GM23248 (cell line): ENCODE data around the gene HSPA6. TPM values are rescaled to one million over a fixed set of nuclear protein-coding genes. Genes with fewer than 3 reads are reported as not detected.
"Not testable (repeated sequence)": the region's sequence is repeated elsewhere in the genome, so short reads cannot be mapped to it uniquely, and the experiment has no call there.

Experiments used
- DNase-seq: peaks from one replicate; pipeline ENCODE4 v3.0.0-alpha.2; 2015
- H2AFZ ChIP-seq: fragments of 200-600 bp; sonication (generic); 2 replicates; pipeline ENCODE4 v1.6.1; 2016; ENCODE audit warnings: antibody characterized with exemption
- H3F3A ChIP-seq: fragments of 200-600 bp; sonication (generic); 2 replicates; pipeline ENCODE4 v1.6.1; 2016; ENCODE audit warnings: mild to moderate bottlenecking, antibody characterized with exemption, mixed run types; ENCODE audit not compliant: insufficient read depth
- H3K27ac ChIP-seq: fragments of 200-600 bp; sonication (generic); 2 replicates; pipeline ENCODE4 v1.5.1; 2016; ENCODE audit warnings: mild to moderate bottlenecking
- H3K27me3 ChIP-seq: fragments of 200-600 bp; sonication (generic); replicated peaks from 2 replicates; pipeline ENCODE4 v1.6.1; 2016; ENCODE audit warnings: mild to moderate bottlenecking; ENCODE audit not compliant: insufficient read depth
- H3K36me3 ChIP-seq: fragments of 200-600 bp; sonication (generic); 2 replicates; pipeline ENCODE4 v1.6.1; 2016; ENCODE audit warnings: low read depth, mild to moderate bottlenecking
- H3K4me1 ChIP-seq: fragments of 200-600 bp; sonication (generic); 2 replicates; pipeline ENCODE4 v1.6.1; 2016; ENCODE audit warnings: mild to moderate bottlenecking; ENCODE audit not compliant: insufficient read depth
- H3K4me2 ChIP-seq: fragments of 200-600 bp; sonication (generic); one replicate; pipeline ENCODE4 v1.6.1; 2016; ENCODE audit warnings: mild to moderate bottlenecking; ENCODE audit not compliant: unreplicated experiment
- H3K4me3 ChIP-seq: fragments of 200-600 bp; sonication (generic); 2 replicates; pipeline ENCODE4 v1.5.1; 2016; ENCODE audit warnings: mild to moderate bottlenecking
- H3K79me2 ChIP-seq: fragments of 200-600 bp; sonication (generic); 2 replicates; pipeline ENCODE4 v1.6.1; 2016; ENCODE audit warnings: mild to moderate bottlenecking; ENCODE audit not compliant: insufficient read depth
- H3K9ac ChIP-seq: fragments of 200-600 bp; sonication (generic); 2 replicates; pipeline ENCODE4 v1.6.1; 2016; ENCODE audit warnings: mild to moderate bottlenecking
- H3K9me2 ChIP-seq: fragments of 200-600 bp; sonication (generic); 2 replicates; pipeline ENCODE4 v1.6.1; 2016; ENCODE audit warnings: mixed run types, mild to moderate bottlenecking, moderate library complexity; ENCODE audit not compliant: insufficient read depth
- H3K9me3 ChIP-seq: fragments of 200-600 bp; sonication (generic); one replicate; pipeline ENCODE4 v1.6.1; 2017; ENCODE audit warnings: low read depth
- H4K20me1 ChIP-seq: fragments of 200-600 bp; sonication (generic); 2 replicates; pipeline ENCODE4 v1.6.0; 2016; ENCODE audit not compliant: insufficient read depth
- WGBS, 2 experiments: methylation state at CpG; one replicate each; pipeline ENCODE4 v1.1.6; 2015 to 2017; ENCODE audit warnings: low lambda C conversion rate in 2 of 2, low coverage in 1 of 2; ENCODE audit errors: missing lambda C conversion rate in 2 of 2; 5-methylcytosine and 5-hydroxymethylcytosine counted together
- in situ Hi-C: fragments of 300-500 bp; cut with MboI; formaldehyde crosslinking; loops from 2 replicates; pipeline ENCODE4 v1.15.0; 2020
- polyA plus RNA-seq: library from polyadenylated mRNA; unstranded; fragments of >200 nt; fragmentation: Nextera tagmentation; extraction: Ambion mirVana; gene quantifications from 2 replicates; pipeline ENCODE4 v1.2.1, GENCODE V29; 2016
- total RNA-seq: library from RNA; depleted of rRNA; stranded (reverse); fragments of >200 nt; shearing (Covaris generic); gene quantifications from 2 replicates; pipeline ENCODE4 v1.2.3, GENCODE V29; 2014

The HSPA6 gene
- total and polyA plus RNA-seq, 2 experiments from 2014 or later = 0.13 TPM; not detected in 1

- H4K20me1 ChIP-seq, H3K27me3 ChIP-seq, H3K4me2 ChIP-seq, H3K9me3 ChIP-seq, H3F3A ChIP-seq, H3K4me3 ChIP-seq, H3K4me1 ChIP-seq, H2AFZ ChIP-seq, H3K9me2 ChIP-seq, H3K9ac ChIP-seq, H3K27ac ChIP-seq, H3K36me3 ChIP-seq, DNase-seq, in situ Hi-C loops, H3K79me2 ChIP-seq: not testable (repeated sequence)
- WGBS, 2 experiments = 68 to 77% methylated on average over 7 of the region's 7 CpGs
Measured at GRCh38 chr1:161525918-161526317, 1.6 kb downstream of the HSPA6 start.

GRCh38 chr1:161528550-161528949, 4.2 kb downstream of the HSPA6 start:
- H3K4me2 ChIP-seq, H3K9me2 ChIP-seq, H3K27me3 ChIP-seq, H3K27ac ChIP-seq, H3K36me3 ChIP-seq, H3K79me2 ChIP-seq, H2AFZ ChIP-seq, H3K9me3 ChIP-seq, in situ Hi-C loops, H3K4me1 ChIP-seq, H3F3A ChIP-seq, DNase-seq, H4K20me1 ChIP-seq, H3K9ac ChIP-seq, H3K4me3 ChIP-seq: not testable (repeated sequence)
- 6 to 8% methylated on average over 3 of the region's 3 CpGs for WGBS, 2 experiments

- H3K36me3 ChIP-seq, H3K9me2 ChIP-seq, H2AFZ ChIP-seq, H3K9ac ChIP-seq, H3K4me1 ChIP-seq, H4K20me1 ChIP-seq, H3F3A ChIP-seq, in situ Hi-C loops, H3K79me2 ChIP-seq, H3K27ac ChIP-seq, H3K9me3 ChIP-seq, H3K27me3 ChIP-seq: not testable (repeated sequence)
- Histone ChIP-seq H3K4me3 (peak overlapping the region; percentile 88), H3K4me2 (peak overlapping the region; percentile 48)
- peak; percentile 22 for DNase-seq
- WGBS, 2 experiments = 26 to 30% methylated on average over 16 to 19 of the region's 19 CpGs
Measured at GRCh38 chr1:161529463-161530104, 5.2 kb downstream of the HSPA6 start.

- Histone ChIP-seq H3K4me2 (peak overlapping the region; percentile 48), H3K27ac (peak overlapping the region; percentile 60), H2AFZ (peak overlapping the region; percentile 82), H3K9ac (peak overlapping the region; percentile 75), H3K4me3 (peak overlapping the region; percentile 88)
- H3K79me2 ChIP-seq, H4K20me1 ChIP-seq, H3K9me3 ChIP-seq, in situ Hi-C loops, H3K4me1 ChIP-seq, H3K36me3 ChIP-seq, H3F3A ChIP-seq, H3K9me2 ChIP-seq, H3K27me3 ChIP-seq: not testable (repeated sequence)
- DNase-seq = peak; percentile 60
- WGBS, 2 experiments = 1 to 5% methylated on average over 13 of the region's 13 CpGs
Measured at GRCh38 chr1:161530158-161530557, 5.8 kb downstream of the HSPA6 start.

- H3K36me3 ChIP-seq, H3K9me2 ChIP-seq, H3F3A ChIP-seq, H3K27me3 ChIP-seq, H3K4me1 ChIP-seq, H3K79me2 ChIP-seq, H4K20me1 ChIP-seq, H3K9me3 ChIP-seq, in situ Hi-C loops: not testable (repeated sequence)
- Histone ChIP-seq H2AFZ (peak overlapping the region; percentile 82), H3K4me3 (peak overlapping the region; percentile 88), H3K27ac (peak overlapping the region; percentile 60), H3K9ac (peak overlapping the region; percentile 75), H3K4me2 (peak overlapping the region; percentile 86)
- DNase-seq = peak; percentile 93
- WGBS, 2 experiments = 0 to 1% methylated on average over 56 of the region's 56 CpGs
Measured at GRCh38 chr1:161530671-161531641, 6.6 kb downstream of the HSPA6 start.
